ENCODE data around the gene UPB1.

Gene UPB1

DNA sequence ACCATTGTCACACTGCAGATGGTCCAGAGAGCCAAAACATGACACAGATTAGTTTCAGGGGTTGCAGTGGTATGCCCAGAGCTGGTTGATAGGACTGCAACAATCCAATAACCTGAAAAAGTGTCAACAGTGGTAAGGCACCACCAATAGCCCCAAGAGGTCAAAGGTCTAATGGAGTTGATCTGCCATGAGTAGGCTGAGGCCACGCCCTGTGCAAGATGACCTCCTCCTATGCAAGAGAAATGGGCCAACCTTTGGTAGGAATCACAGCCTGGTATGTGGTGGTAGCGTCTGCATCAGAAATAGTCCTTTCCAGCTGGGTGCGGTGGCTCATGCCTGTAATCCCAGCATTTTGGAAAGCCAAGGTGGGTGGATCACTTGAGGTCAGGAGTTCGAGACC, 40.2 kb downstream of the UPB1 start:
- Histone ChIP-seq H3K9me2 (replicated peaks; ENCODE audit: insufficient read depth, low read length) (no peaks in the 10 kb centered on the region), H3K27me3 (replicated peaks; ENCODE audit: insufficient read depth, low read length) (no peaks in the 10 kb centered on the region), H3K9me3 (replicated peaks; ENCODE audit: insufficient read depth, low read length) (no peaks in the 10 kb centered on the region), H2AFZ (ENCODE audit: low read length) (no peak overlapping the region), H3K36me3 (replicated peaks; ENCODE audit: insufficient read depth, low read length) (no peaks in the 10 kb centered on the region), H3K4me3 (ENCODE audit: low read length) (no peak overlapping the region), H4K20me1 (ENCODE audit: insufficient read depth, low read length) (no peaks in the 10 kb centered on the region), H3K9ac (ENCODE audit: low read length) (no peak overlapping the region), H3K4me2 (ENCODE audit: low read depth, low read length) (no peak overlapping the region), H3K79me2 (ENCODE audit: low read length) (no peaks in the 10 kb centered on the region), H3K27ac (ENCODE audit: low read length) (no peak overlapping the region), H3F3A (ENCODE audit: insufficient read depth, low read length) (no peaks in the 10 kb centered on the region), H3K4me1 (ENCODE audit: low read length) (no peaks in the 10 kb centered on the region)
- TF ChIP-seq EZH2 (optimal IDR thresholded peaks at IDR 0.05; ENCODE audit: low read depth, low read length) (no peak), CTCF (IDR thresholded peaks at IDR 0.05; ENCODE audit: low read length) (no peak), EZH2phosphoT487 (IDR thresholded peaks at IDR 0.05; ENCODE audit: low read length) (no peak)
- no peak for DNase-seq

DNA sequence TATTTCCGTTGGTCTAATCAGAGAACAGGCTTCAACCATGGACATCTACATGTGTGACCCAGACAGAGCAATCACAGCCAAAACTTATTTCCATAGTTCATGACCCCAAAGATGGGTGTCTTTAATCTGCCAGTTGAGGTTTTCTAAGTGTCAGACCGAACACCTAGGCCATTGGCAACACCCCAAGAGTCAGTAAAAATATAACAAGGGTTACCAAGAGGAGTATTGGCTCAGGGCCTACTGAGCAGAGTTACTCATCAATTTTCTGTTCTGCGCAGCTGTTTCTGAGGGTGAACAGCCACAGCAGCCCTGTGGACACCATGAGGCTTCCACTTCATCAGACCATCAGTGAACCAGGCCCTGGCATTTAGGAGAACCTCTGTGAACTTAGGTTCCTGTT, 41.0 kb downstream of the UPB1 start:
- no peak overlapping the region for H2AFZ ChIP-seq (ENCODE audit: low read length)
- DNase-seq, result no peak
- no peaks in the 10 kb centered on the region for H3K9me2 ChIP-seq (replicated peaks; ENCODE audit: insufficient read depth, low read length)
- H3K27me3 ChIP-seq (replicated peaks; ENCODE audit: insufficient read depth, low read length), result no peaks in the 10 kb centered on the region
- H3K4me1 ChIP-seq (ENCODE audit: low read length), result no peaks in the 10 kb centered on the region
- H3K79me2 ChIP-seq (ENCODE audit: low read length), result no peaks in the 10 kb centered on the region
- H3K4me3 ChIP-seq (ENCODE audit: low read length), result no peak overlapping the region
- H3K27ac ChIP-seq (ENCODE audit: low read length), result no peak overlapping the region
- 0 out of 2 replicates have a peak, but pooled peaks cover 3% of the 10 kb centered on the region for H3K36me3 ChIP-seq (replicated peaks; ENCODE audit: insufficient read depth, low read length)
- no peaks in the 10 kb centered on the region for H3K9me3 ChIP-seq (replicated peaks; ENCODE audit: insufficient read depth, low read length)
- H4K20me1 ChIP-seq (ENCODE audit: insufficient read depth, low read length), result no peaks in the 10 kb centered on the region
- TF ChIP-seq EZH2 (optimal IDR thresholded peaks at IDR 0.05; ENCODE audit: low read depth, low read length) (no peak), CTCF (IDR thresholded peaks at IDR 0.05; ENCODE audit: low read length) (no peak), EZH2phosphoT487 (IDR thresholded peaks at IDR 0.05; ENCODE audit: low read length) (no peak)
- no peaks in the 10 kb centered on the region for H3F3A ChIP-seq (ENCODE audit: insufficient read depth, low read length)
- no peak overlapping the region for H3K4me2 ChIP-seq (ENCODE audit: low read depth, low read length)
- no peak overlapping the region for H3K9ac ChIP-seq (ENCODE audit: low read length)

DNA sequence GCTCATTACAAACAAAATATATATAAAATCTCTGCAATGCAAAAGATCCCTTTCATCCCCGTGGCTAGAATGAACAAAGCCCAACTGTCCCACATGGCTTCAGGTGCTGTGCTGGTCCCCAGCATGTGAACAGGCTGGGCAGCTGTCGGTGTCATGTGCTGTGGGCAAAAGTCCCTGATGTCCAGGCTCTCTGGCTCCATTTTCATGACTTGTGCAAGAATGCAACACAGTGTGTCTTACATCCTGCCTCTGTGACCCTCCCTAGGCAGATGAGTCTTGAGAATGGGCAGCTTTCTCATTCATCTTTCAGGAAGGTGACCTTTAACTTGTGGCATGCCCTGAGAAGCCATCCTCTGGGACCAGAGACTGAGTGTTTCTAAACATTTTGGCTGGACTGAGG, 45.3 kb downstream of the UPB1 start:
- Histone ChIP-seq H3K4me1 (ENCODE audit: low read length) (no peaks in the 10 kb centered on the region), H3F3A (ENCODE audit: insufficient read depth, low read length) (no peaks in the 10 kb centered on the region), H3K79me2 (ENCODE audit: low read length) (peaks cover 3% of the 10 kb centered on the region; the same call in 1 of the 2 replicates), H3K9ac (ENCODE audit: low read length) (no peak overlapping the region), H3K4me3 (ENCODE audit: low read length) (no peak overlapping the region), H3K36me3 (replicated peaks; ENCODE audit: insufficient read depth, low read length) (peaks cover 10% of the 10 kb centered on the region; the same call in 1 of the 2 replicates), H2AFZ (ENCODE audit: low read length) (no peak overlapping the region), H4K20me1 (ENCODE audit: insufficient read depth, low read length) (no peaks in the 10 kb centered on the region), H3K4me2 (ENCODE audit: low read depth, low read length) (no peak overlapping the region), H3K27me3 (replicated peaks; ENCODE audit: insufficient read depth, low read length) (no peaks in the 10 kb centered on the region), H3K9me3 (replicated peaks; ENCODE audit: insufficient read depth, low read length) (no peaks in the 10 kb centered on the region), H3K27ac (ENCODE audit: low read length) (no peak overlapping the region), H3K9me2 (replicated peaks; ENCODE audit: insufficient read depth, low read length) (no peaks in the 10 kb centered on the region)
- TF ChIP-seq EZH2phosphoT487 (IDR thresholded peaks at IDR 0.05; ENCODE audit: low read length) (no peak), EZH2 (optimal IDR thresholded peaks at IDR 0.05; ENCODE audit: low read depth, low read length) (no peak), CTCF (IDR thresholded peaks at IDR 0.05; ENCODE audit: low read length) (no peak)
- DNase-seq, result no peak
